NCI-H524 (cell line): ENCODE data around the gene TAPBPL.
"Not testable (repeated sequence)": the region's sequence is repeated elsewhere in the genome, so short reads cannot be mapped to it uniquely, and the experiment has no call there.

Experiments used
- DNase-seq, 2 experiments: peaks; one replicate each; lab custom pipeline; 2025; lab: John Stamatoyannopoulos, UW

TAPBPL gene

GRCh38 chr12:6490673-6491072 is 38.8 kb downstream of the TAPBPL start:
- DNase-seq, result not testable (repeated sequence)

GRCh38 chr12:6492838-6493496 is 41.1 kb downstream of the TAPBPL start, which contains the start of gene MRPL51:
MRPL51 (minus strand) TSS chr12:6493262; CDS start chr12:6493136, 126 bp downstream.
- peak; percentile 81 to 92 for DNase-seq

- peak; percentile 92 to 96 for DNase-seq
These were observed 41.8 kb downstream of the TAPBPL start, which contains the start of gene NCAPD2 for GRCh38 chr12:6493497-6494257. NCAPD2 (plus strand) TSS chr12:6494102; CDS start chr12:6495099, 997 bp downstream.

GRCh38 chr12:6494258-6494743 is 42.5 kb downstream of the TAPBPL start:
- DNase-seq, result peak in 1 of 2 experiments; percentile 25

- DNase-seq, result no peak
These were observed 43.1 kb downstream of the TAPBPL start for GRCh38 chr12:6494968-6495367.

DNA sequence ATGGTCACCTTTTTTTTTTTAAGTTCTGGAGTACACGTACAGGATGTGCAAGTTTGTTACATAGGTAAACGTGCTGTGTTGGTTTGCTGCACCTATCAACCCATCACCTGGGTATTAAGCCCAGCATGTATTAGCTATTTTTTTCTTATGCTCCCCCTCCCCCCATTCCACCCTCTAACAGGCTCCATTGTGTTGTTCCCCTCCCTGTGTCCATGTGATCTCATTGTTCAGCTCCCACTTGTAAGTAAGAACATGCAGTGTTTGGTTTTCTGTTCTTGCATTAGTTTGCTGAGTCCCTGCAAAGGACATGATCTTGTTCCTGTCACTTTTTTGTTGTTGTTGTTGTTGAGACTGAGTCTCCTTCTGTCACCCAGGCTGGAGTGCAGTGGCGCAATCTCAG is 45.4 kb downstream of the TAPBPL start:
- DNase-seq, result not testable (repeated sequence)

- no peak for DNase-seq
These were observed 48.6 kb downstream of the TAPBPL start for GRCh38 chr12:6500466-6500865.

- DNase-seq, result no peak
These were observed 55.5 kb downstream of the TAPBPL start for GRCh38 chr12:6507102-6507998.

- DNase-seq, result no peak
These were observed 56.2 kb downstream of the TAPBPL start for GRCh38 chr12:6508087-6508486.
